SIG-M5 (cell line): ENCODE results near the gene SLC39A11.
"Not testable (repeated sequence)": the region's sequence is repeated elsewhere in the genome, so short reads cannot be mapped to it uniquely, and the experiment has no call there.

Experiments used
- DNase-seq: peaks from one replicate; lab custom pipeline; 2025; lab: John Stamatoyannopoulos, UW

The SLC39A11 gene

DNA sequence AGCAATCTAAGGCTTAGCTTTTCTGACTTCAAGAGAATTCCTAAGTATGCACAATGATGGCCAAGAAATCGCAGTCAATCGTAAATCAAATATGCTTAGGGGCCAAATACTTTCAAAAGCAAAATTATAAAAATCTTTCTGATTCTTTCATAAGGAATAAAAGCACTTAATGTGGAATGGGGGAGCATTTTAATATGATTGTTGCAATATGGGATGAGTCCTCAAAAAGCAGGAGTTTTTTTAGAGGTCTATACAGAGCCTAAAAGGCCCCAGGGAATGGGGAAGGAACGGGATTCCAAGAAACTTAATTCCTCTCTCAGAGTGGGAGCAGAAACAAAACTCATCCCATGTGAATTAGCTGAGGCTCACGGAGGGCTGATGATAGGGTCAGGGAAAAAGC lies 14.7 kb upstream of the SLC39A11 start:
- no peak for DNase-seq

DNA sequence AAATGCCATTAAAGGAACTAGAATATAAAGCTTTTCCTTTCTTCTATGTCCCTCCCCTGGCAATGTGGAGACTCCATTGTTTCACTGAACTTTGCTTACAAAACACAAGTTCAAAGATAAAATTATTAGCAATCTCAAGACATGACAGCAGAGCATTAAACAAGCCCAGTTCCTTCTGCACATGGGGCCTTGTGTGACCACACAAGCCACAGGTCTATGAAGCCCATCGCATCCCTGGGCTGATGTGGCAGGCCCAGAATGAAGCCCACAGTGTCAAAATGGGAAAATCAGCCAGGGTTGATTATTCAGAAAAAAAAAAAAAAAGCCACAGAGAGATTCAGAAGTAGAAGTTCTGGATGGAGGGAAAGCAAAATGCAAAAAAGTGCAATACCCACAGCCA lies 12.9 kb upstream of the SLC39A11 start:
- DNase-seq, result no peak

DNA sequence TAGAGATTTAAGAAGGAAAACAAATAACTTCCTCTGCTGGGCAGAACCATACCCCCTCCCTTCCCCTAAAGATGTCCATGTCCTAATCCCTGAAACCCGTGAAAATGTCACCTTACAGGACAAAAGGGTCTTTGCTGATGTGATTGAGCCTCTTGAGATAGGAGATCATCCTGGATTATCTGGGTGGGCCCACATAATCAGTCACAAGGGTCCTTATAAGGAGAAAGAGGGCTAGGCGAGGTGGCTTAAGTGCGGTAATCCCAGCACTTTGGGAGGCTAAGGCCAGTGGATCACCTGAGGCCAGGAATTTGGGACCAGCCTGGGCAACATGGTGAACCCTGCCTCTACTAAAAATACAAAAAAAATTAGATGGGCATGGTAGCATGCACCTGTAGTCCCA lies 12.0 kb upstream of the SLC39A11 start:
- DNase-seq, result no peak

DNA sequence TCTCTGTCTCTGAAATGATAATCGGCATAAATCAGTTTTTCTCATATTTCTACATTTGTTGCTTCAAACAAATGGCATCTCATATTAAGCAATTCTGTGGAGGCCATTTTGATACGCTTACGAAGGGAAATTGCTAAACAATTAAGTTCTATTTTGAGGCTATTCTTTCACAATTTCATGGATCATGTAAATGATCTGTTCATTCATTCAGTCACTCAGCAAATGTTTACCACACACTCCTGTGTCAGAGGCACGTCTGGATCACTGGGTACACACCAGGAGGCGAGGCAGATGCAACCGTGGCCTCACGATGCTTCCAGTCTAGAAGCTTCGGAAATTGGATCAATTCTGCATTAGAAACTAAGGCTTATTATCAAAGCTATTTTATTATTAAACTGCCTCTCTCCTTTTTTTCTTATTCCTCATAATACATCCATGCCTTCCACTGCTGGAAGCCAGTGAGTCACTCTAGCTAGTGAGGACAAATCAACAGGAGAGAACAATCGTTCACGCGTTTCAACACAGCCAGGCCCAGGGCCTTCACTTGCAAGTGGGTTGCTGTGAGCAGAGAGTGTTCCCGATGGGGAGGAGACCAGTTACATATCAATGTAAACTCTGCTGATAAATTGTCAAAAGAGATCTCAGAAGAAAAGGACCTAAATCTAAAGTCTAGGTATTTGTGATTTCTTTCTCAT lies 11.3 kb upstream of the SLC39A11 start:
- DNase-seq, result peak; percentile 53

DNA sequence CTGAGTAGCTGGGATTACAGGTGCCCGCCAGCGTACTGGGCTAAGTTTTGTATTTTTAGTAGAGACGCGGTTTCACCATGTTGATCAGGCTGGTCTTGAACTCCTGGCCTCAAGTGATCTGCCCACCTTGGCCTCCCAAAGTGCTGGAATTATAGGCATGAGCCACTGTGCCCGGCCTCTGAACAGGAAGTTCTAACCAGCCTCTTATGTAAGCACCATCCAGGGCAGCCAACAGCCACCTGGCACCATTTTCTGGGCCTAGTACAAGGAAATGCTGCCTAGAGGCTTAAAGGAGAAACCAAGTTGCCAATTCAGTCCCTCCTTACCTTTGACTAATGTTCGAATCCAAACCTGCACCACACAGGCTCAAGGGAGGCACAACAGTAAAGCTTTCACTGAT lies 8.5 kb upstream of the SLC39A11 start:
- no peak for DNase-seq

DNA sequence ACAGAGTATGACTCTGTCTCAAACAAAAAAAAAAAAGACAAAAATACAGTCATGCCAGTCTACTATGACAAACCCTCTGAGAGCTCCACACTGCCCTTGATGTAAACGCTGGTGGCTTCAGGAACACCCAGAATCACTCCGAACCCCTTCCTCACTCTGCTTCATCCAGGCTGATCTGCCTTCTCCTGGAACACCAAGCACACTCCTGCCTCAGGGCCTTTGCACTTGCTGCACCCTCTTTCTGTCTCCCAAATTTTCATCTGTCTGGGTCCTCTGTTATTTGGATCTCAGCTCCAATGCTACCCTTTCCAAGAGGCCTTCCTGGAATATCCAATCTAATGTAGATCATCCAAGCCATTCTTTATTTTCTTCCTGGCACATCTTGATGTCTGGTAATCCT lies 7.9 kb upstream of the SLC39A11 start:
- no peak for DNase-seq

DNA sequence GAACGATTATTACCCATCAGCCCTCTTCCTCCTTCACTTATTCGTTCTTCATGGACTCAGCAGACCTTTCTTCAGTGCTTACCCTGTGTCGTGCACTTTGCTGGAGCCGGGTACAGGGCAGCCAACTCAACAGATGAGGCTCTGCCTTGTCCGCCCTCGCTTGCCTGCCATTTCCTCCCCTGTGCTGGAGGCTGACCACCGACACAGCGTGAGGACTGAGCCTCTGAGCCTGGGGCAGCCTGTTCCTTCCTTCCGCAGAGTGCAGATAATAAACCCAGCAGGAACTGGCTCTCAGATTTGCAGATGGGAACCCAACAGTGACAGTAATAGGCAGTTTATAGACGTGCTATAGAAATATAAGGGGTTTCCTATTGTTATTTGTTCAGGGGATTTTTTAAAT lies 7.0 kb upstream of the SLC39A11 start:
- no peak for DNase-seq

DNA sequence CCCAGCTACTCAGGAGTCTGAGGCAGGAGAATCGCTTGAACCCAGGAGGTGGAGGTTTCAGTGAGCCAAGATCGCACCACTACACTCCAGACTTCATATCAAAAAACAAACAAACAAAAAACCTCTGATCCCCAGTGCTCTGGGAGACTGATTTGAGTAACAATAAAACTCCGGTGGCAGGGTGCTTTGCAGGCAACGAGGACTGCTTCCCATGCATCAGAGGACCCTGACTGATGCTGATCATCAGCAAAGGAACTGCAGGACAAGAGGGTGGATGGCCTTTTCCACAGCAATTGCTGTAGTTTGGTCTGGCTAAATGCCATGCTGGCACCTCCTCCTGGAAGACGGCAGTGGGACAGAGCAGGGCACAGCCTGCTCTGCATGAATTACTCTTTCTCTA lies 6.4 kb upstream of the SLC39A11 start:
- no peak for DNase-seq

DNA sequence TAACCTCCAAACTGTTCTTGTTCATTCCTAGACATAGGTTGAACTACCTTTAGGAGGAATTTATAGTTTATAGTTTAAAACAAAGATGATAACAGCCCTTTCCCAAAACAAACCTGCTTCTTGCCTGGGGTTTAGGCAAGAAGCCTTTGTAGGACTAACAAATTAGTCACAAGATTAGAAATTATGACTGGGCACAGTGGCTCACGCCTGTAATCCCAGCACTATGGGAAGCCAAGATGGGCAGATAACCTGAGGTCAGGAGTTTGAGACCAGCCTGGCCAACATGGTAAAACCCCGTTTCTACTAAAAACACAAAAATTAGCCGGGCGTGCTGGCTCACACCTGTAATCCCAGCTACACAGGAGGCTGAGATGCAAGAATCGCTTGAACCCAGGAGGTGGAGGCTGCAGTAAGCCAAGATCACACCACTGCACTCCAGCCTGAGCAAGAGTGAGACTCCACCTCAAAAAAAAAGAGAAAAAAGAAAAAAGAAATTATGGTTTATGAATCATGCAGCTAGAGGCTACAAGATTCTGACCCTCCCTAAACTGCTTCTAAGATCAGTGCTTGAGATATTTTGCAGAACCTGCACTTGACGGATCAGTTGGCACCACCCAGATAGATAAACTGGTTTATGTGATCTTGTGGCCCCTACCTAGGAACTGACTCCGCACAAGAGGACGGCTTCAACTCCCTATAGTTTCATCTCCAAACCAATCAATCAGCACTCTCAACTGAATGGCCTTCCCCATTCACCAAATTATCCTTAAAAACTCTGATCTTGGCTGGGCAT lies 5.7 kb upstream of the SLC39A11 start:
- not testable (repeated sequence) for DNase-seq

DNA sequence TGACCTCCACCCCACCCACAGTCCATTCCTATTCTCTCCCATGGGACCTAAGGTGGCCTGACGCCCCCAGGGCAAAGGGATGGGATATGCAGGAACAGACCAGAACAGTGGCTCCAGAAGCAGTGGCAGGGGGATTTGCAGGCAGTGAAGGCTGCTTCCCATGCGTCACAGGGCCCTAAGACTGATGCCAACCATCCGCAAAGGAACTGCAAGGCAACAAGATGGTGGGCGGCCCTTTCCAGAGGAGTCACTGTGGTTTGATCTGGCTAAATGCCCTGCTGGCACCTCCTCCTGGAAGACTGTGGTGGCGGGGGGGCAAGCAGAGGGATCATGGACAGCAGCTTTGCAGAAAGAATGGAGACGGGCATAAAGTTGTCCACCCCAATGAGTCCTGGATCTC lies 4.4 kb upstream of the SLC39A11 start:
- no peak for DNase-seq

DNA sequence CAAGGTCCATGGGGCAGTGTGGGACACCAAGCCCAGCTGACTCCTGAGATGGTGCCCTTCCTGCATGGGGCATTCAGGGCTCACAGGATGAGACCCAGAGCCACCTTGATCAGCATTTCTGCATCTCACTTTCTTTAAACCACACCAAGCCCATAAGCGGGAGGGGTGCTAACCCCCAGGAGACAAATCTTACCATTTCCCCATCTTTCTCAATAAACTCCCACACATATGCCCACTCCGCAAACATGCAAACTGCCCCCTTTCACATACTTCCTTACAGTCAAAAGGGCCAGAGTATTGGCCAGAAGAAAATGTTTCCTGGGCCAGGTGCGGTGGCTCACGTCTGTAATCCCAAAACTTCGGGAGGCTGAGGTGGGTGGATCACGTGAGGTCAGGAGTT lies 3.7 kb upstream of the SLC39A11 start:
- DNase-seq, result no peak

DNA sequence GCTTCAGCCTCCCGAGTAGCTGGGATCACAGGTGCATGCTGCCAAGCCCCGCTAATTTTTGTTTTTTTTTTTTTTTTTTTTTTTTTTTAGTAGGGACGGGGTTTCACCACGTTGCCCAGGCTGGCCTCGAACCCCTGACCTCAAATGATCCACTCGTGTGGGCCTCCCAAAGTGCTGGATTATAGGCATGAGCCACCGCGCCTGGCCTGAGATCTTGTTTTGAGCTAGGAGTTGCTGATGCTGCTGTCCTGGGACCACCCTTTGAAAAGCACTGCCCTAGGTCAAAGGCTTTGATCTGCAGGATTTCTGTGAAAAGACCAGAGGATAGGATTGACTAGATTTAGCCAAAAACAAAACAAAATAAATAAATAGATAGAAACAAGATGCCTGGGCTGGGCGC lies 798 bp upstream of the SLC39A11 start:
- DNase-seq, result no peak

DNA sequence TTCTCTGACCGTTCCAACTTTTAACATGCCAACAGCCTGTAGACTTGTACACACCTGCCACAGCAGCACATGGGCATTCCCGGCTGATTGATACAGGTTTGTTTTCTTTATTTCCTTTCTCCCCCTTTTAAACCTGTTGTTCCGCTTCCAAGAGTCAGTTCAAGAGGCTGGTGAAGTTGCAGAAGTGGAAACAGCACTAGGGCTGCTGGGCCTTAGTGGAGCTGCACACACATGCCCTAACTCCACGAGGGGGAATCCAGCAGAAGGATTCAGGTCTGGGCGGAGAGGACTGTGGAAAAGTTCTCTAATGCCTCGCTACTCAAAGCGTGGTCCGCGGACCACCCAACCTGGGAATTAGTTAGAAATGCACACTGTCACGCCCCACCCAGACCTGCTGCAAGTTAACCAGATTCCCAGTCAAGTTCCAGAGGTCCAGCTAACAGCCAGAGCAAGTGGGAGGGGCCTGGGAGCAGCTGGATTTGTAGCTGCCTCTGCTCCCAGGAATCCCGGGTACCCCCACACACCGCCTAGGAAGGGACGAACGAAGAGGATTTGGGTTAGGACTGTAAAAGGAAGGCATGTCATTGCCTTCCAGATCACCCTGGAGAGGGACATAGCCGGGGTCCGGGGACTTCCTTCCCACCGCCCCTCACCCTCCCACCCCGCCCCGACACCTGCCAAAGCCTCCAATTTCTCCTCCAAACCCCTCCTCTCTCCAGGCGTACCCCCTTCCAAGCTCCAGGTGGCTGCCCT lies 542 bp downstream of the SLC39A11 start:
- DNase-seq, result no peak

DNA sequence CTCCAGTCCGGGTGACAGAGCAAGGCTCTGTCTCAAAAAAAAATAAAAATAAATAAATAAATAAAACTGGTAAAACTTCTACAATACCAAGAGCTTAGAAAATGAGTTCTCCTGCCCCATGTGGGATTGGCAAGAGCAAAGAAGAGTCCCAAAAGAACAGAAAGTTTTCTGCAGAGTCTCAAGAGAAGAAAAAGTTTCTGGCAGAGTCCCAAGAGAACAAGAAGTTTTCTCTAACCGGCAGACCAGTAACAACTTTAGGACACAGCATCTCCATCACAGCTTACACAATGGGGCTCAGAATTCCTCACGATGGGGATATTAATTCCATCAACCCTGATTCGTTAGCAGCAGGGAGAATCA lies 1.1 kb downstream of the SLC39A11 start:
- no peak for DNase-seq

DNA sequence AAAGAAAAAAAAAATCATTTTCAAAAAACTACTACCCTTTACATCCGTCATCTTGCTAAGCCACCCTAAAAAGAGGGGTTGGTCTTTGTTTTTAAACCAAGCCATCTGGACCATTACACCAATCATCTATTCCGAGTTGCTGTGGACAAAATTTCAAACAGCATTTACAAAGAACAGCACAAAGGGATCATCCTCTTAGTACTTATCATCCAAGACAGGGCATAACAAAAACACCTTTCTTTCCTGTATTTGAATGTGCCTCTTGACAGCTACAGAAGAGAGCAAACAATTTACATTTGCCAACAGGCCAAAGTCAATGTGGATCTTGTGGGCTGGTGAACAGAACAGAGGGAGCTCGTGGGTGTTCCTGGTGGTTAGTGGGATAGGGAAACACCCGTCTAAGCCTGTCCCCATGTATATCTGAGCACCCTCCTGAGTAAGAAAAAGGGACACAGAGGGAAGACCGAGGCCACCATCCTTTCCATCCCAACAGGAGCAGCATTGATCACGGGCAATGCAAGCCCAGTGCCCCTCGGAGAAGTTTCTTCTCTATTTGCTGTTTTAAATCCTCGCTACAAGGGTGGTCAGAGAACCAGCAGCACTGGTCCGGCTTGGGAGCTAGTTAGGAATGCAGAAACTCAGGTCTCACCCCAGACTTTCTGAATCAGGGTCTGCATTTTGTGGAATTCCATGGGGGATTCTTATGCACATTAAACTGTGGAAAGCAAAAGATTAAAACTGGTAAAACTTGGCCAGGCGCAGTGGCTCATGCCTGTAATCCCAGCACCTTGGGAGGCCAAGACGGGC lies 1.9 kb downstream of the SLC39A11 start:
- no peak for DNase-seq

DNA sequence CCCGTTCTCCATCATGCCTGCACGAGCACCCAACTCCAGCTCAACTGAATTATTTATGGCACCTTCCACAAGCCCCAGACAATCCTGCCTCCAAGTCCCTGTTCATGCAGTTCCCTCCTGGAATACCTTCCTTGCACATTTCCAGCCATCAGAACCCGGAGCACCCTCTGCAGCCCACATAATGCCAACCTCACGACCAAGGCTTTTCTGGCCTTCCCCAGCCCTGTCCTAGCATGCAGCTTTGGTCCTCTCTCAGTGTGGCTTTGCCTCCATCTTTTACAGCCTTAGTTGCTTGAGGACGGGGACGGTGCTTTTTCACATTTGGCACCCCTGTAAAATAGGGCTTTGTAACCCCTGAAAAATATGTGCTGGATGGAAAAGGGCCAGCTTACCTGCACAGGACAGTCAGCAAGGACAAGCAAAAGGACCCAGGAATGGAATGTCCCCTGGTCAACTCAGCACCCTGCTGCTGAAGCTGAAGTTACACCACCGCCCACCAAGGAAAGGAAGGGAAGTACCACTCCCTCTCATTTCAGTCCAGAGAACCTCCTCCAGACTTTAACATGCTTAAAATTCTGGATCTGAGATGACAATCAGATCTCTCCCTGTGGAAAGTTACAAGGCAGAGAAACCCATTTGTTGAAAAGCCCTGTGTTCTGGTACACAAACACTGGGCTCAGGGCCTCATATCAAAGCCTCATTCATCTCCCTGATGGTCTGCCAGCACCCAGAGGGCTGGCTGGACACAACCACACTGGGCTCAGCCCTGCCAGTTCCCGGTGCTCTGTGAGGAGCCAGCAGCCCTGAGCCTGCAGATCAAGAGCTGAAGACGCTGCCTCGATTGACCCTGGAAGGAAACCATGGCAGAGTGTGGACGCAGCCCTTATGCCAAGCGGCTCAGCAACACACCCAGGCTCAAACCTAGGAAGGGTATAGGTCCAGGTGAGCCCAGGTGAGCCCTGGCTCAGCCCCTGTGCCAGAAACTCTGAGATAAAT lies 2.9 kb downstream of the SLC39A11 start:
- DNase-seq, result no peak

DNA sequence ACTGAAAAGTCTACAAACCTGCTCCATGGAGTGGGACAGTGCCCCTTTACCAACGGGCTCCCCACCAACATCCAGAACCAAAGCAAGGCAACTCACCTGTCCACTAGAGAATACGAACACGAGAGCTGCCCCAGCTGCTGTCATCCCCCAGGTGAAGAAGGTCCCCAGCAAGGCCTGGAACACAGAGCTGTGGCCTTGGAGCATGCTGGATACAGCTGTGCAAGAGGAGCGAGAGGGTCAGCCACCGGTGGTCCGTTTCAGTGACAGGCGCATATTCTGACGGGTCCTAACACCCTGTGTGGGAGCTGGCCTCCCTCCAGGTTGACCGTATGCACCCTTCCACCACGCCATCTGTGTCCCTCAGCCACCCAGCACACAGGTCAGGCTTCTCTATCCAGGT lies 3.9 kb downstream of the SLC39A11 start:
- no peak for DNase-seq

DNA sequence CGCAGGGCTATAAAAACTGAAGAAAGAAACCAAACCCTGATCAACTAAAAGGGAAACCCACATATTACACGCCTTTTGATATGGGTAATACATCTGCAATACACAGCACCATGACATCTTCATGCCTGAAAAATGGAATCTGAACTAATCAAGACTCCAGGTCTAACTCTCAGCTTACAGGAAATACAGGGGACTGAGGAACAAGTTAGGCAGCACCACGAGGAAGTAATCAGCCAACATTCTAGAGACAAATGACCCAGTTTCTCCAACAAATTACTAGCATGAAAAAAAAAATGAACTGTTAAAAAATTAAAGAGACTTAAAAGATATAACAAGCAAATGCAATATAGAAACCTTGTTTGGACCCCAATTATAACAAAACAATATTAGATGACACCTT lies 9.1 kb downstream of the SLC39A11 start:
- no peak for DNase-seq

DNA sequence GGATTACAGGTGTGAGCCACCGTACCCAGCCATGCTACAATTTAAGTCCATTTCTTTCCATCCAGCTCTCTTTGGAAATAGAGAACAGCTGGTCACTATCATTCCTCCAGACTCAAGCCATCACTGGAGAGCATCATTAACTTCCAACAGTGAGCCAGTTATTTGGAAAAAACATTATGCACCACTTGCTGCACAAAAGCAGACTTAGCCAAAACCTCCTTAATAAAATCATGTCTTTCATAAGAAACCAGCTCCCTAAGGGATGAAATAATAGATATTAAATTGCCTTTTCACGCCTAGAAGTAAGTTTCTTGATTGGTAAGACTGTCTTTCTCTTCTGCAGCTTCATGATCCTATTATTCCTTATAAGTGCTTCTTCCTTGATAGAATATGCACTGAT lies 17.9 kb downstream of the SLC39A11 start:
- DNase-seq, result no peak

DNA sequence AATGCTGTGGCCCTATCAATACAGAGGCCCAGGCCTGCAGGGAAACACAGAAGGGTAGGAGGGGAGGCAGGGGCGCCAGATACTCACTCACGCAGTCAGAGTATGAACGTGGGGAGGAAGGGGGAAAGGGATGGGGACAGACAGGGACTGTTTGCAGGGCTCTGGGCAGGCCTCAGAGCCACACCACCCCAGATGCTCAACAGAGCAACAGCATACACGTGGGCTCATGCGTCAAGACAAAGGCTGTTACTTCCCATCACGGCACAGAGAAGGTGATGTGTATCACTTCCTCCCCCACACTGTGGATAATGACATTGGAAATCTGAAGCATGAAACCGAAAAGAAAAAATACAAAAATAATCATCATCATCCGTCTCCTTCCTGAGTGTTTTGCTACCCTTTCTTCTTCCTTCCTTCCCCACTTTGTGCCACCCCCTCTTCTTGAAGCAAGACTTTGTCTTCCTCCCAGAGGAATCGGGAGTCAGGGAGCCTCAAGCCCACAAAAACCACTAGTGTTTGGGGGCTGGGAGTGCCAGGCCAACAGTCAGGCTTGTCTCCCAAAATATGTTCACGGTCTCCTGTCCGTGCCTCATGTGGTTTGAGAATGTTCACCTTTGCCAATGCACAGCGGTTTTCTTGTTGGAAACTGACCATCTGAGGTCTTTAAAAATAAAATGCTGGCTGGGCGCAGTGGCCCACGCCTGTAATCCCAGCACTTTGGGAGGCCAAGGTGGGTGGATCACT lies 20.1 kb downstream of the SLC39A11 start:
- DNase-seq, result no peak
